GM19023 (cell line): Measurements from ENCODE around the gene PLA2G2C.

Experiments used
- ATAC-seq: cut with Tn5 transposase; IDR thresholded peaks from one replicate; pipeline ENCODE4 v1.9.1; 2021; ENCODE audit warnings: mild to moderate bottlenecking, moderate library complexity; ENCODE audit not compliant: unreplicated experiment

Gene PLA2G2C

DNA sequence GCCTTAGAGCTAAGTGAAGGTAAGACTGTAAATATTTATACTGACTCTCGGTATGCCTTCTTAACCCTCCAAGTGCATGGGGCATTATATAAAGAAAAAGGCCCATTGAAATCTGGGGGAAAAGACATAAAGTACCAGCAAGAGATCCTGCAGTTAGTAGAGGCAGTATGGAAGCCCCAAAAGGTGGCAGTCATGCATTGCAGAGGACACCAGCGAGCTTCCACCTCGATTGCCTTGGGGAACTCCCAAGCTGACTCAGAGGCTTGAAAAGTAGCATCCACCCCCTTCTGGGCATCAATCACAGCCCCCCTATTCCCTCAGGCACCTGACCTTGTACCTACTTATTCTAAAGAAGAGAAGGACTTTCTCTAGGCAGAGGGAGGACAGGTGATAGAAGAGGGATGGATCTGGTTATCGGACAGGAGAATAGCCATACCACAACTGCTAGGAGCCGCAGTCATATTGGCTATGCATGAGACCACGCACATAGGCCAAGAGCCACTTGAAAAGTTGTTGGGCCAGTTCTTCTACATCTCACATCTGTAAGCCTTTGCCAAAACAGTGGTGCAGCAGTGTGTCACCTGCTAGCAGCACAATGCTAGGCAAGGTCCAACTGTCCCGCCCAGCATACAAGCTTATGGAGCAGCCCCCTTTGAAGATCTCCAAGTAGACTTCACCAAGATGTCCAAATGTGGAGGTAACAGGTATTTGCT lies 27.8 kb downstream of the PLA2G2C start:
- ATAC-seq: no peak

DNA sequence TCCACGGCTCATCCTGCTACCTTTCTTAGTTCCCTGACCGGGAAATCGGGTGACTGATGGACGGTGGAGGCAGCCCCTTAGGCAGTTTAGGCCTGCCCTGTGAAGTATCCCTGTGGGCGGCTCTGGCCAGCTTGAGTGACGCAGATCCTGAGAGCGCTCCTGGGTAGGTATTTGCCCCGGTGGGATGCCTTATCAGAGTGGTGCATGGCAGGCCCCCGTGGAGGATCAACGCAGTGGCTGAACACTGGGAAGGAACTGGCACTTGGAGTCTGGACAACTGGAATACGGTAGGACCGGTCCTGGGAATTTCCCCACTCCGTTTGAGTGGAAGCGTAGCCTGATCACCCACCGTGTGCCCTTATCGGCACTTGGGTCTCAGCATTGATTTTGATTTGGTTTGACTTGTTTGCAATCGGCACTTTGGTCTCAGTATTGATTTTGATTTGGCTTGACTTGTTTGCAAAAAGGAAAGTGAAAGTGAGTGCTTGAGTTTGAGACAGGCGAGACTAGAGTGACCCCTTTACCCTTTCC lies 32.0 kb downstream of the PLA2G2C start:
- ATAC-seq: no peak

DNA sequence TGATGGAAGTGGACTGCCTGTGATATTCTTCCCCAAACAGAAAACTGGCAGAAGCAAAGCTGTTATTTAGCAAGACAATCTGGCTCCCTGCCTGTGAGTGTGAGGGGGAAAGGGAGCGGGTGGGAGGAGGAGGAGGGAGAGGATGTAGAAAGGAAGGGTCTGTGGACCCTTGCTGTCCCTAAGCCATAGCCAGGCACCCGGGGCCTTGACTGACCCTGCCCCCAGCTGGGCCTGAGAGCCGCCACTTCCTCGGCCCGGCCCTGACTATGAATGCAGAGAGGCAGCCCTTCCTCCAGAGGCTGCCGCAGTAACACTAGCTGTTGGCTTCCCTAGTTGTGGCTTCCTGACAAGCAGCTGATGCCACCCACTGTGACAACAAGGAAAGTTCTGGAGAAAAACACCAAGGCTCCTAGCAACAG lies 33.3 kb downstream of the PLA2G2C start:
- ATAC-seq: no peak

DNA sequence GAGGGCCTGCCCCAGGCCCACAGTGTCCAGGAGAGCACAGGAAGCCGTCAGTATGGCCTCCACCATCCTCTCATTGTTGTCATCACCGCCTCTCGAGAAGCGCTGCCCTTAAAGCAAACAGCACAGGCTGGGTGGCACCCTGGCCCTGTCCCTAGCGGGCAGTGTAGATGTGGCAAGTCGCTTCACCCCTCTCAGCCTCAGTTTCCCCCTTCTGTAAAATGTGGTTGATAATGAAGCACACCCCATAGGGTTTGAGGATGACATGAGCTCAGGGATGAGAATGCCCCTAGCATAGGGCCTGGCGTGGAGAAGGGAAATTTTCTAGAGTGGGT lies 33.8 kb downstream of the PLA2G2C start:
- no peak for ATAC-seq

DNA sequence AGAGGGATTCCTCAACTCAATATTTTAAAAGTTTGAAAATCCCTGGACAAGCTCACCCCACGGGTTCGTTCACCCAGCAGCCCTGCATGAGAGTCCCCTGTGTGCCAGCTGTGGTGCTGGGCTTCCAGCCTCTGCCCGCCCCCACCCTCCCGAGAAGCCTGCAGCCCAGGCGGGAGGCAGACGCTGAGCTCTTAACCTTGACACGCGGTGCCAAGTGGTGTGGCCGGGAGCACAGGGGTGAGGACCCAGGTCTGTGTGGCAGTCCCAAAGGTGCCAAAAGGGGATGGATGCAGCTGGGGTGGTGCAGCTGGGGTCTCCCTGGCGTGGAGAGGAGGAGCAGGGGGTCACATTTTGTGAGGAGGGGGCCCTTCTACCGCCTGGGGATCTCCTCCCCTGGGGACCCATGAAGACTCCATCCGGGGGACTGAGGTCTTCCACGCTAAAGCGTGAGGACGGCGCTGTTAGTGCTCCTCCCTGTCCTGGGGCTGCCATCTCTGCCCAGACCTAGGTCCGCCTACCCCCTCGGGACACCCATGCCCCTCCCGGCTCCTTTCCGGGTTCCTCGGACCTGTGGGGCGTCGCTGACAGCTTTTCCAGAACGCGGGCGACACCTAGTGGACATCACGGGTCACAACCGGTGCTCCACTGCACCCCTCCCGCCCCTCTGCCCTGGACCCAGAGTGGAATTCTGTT lies 34.3 kb downstream of the PLA2G2C start:
- ATAC-seq: no peak

DNA sequence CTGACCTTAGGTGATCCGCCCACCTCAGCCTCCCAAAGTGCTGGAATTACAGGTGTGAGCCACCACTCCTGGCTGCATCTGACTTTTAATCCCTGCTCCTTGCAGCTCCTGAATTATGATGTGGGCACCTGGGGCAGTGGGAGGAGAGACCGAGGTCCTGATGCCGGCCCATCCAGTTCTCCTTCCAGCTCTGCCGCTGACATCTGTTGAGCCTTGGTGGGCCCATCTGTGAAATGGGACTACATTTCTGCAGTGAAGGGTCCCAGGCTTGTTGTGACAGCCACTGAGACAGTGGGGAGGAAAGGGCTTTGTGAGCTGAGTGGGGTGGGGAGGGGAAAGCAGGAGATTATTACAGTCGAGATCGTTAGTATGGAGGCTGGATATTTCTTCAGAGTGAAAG lies 35.3 kb downstream of the PLA2G2C start:
- no peak for ATAC-seq

DNA sequence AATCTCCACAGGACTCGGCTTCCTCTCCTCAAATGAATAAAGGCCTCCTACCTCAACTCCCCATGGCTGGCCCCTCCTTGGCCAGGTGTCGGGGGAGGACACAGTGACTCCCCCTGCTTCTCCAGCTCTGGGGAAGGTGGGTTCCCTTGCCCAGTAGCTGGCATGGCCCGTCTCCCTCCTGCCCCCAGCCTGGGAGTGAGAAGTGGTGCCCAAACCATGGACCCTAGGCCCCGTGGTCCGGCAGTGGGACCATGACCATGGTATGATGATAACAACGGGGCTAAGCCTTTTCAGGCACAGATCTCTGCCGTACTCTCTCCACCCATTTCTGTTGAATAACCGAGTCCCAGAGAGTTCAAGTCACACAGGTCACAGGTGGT lies 36.0 kb downstream of the PLA2G2C start:
- ATAC-seq: no peak

DNA sequence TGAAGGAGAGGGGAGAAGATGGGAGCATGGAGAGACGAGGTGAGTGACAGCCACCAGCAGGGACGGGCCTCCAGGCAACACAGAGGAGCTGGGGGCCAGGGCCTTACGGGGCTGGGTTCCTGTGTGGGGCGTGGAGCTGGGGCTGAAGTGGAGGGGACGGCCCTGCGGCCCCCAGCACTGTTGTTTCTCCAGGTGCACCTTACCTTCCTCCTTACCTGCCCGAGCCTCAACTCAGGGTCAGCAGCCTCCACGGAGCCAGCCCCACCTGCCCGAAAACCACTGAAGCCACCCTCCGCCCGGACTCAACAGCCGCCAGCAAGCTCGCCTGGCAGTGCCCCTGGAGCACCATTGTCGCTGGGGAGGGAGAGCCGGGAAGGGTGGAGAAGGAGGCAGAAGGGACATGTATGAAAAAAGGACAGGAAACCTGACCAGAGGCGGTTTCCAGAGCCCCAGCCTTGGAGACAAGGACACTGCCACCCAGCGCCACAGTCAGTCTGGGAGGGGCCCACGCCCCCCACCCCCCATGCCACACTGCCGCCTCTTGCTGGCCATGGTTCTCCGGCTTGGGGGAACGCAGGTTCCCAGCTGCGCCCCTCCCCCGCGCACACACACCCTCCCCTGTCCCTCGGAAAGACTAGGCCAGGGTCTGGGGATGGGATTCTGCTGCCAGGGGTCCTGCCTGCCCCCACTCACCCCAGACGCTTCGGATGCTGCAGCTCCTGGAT lies 36.6 kb downstream of the PLA2G2C start:
- ATAC-seq: no peak

DNA sequence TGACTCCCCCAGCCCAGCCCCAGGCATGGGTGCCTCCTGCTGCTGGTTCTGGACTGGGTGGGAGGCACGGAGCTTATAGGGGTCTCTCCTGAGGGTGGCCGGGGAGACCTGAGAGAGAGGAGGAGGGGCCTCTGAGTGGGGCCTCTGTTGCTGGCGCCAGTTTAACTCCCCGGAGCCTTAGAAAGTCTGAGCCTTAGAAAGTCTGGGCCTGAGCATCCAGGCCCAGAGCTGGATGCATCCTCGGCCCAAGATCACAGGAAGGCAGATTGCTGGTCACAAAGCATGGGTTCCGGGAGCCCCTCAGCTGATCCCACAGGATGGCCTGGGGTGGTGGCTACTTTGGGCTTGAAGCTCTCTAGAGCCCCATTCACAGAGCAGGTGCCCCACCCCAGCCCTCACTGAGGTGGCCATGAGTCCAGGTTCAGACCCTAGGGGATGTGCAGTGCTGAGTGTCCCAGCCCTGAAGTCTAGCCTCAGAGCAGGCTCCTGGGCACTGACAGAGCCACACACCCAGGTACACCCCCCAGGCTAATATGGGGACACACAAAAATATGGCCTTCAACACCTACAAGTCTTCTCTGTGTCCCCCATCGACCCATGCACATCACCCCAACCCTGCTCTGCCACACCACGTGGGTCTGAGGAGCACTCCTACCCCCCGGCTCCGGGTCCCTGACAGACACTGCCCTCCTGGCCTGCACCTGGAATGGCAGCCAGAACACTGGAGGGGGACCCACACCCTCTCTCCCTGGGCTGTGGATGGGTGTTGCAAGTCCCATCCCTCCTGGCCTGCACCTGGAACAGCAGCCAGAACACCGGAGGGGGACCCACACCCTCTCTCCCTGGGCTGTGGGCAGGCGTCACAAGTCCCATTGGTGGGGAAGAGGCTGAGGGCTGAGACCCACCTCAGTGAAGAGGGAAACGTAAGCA lies 37.5 kb downstream of the PLA2G2C start:
- no peak for ATAC-seq

DNA sequence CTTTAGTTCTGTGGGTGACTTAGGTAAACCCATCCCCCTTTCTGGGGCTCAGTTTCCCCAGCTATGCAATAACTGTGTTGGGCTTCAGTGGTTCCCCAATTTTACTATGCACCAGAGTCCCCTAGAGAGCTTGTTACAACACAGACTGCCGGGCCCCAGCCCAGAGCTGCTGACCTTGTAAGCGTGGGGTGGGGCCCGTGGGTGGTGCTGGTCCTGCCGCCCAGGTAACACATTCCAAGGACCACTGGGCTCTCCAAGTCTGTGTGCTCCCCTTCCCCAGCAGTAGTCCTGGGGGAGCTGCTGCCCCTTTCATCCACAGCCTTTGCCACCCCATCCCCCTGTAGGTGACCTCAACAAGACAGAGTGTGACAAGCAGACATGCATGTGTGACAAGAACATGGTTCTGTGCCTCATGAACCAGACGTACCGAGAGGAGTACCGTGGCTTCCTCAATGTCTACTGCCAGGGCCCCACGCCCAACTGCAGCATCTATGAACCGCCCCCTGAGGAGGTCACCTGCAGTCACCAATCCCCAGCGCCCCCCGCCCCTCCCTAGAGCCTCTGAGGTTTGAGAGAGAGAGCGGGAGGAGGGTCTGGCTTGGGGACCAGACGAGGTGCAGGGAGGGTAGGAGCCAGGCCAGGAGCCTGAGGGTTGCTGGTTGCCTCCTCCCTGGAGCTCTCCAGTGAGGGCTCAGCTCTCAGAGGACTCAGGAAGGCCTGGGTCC lies 38.3 kb downstream of the PLA2G2C start:
- ATAC-seq: no peak

DNA sequence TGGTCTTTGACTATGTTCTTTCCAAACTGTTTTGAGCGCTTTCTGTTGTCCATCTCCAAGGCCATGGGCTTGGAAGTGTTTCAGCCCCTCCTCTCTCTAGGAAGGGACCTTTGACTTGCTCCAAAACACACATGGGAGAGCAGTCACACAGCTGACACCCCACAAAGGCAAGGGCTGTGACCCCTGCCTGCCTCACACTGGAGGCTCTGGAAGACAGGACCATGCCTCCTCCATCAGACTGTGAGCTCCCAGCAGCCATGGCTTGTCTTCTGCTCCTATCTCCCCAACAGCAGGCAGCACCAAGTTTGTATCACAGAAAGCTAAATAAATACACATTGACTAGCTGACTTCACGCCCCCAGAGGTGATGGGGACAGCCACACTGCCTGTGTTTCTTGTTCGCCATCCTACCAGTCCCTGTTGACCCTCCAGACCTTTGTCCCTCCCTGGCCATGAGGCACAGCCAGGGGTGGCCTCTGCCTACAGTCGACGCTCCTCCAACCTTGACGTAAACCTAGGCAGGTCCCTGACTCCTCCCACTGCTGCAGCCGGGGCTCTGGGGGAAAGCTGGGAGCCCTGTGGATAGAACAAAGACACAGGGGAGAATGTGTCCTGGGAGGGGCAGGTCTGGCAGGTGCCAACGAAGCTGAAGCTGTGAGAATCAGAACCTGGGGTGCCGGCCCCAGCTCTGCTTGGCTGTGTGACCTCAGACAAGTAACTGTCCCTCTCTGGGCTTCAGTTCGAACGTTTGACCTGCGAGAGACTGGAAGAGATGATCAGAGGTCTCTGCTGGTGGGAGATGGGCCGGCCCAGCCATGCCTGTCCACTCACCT lies 42.4 kb downstream of the PLA2G2C start:
- no peak for ATAC-seq

DNA sequence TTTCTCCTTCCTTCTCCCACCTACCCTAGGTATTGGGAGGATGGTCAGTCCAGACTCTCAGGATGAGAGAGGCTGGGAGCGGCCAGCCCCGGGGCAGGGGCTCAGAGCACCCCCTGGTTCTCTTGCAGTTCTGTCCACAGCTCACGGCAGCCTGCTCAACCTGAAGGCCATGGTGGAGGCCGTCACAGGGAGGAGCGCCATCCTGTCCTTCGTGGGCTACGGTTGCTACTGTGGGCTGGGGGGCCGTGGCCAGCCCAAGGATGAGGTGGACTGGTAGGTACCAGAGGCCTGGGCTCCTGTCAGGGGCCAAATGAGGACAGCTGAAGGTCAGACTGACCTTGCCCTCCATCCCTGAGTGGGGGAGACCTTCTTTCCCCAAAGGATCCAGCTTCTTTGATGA lies 43.0 kb downstream of the PLA2G2C start:
- no peak for ATAC-seq

DNA sequence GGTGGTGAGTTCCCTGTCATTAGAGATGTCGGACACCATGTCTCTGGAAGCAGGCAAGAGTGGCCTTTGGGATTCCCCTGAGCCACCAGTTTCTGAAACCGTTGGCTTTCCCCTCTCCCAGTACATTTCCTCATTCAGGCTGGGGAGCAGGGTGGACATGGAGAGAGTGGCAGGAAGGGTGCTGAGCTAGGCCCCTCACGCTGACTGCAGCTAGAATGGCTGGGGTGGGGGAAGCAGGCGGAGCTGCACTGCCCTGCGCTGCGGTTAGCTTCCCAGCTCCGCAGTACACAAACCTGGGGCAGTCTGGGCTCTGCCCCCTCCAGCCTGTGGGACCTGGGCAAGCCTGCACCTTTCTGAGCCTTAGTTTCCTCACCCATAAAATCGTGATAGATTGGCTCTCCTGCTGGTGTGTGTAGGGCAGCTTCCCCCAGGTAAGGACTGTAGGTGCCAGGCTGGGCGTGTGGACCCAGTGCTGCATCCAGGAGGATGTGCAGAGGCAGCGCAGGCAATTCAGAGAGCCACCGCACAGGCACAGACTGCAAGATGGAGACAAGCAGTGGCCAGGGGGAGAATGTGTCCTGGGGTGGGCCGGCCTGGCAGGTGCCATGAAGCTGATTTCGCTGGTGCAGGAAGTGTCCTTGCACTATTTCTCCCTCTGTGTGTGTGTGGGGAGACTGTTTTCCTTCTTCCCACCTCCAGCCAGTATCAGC lies 44.2 kb downstream of the PLA2G2C start:
- no peak for ATAC-seq

DNA sequence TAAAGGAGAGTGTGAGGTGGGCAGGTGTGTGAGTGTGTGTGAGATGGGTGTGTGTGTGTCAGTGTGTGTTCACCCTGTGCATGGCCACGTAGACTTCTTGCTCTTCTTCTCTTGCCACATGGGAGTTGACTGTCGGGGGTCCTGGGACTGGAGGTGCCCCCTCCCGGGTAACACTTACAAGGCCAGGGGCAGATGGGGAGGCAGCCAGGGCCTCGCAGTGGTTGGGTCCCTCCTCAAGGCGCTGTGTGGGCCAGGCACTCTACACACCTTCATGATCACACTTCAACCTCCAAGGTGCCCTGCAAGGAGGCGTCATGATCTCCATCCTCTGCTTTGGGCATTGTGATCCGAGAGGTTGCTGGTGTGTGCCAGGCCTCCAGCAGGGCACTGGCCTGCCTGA lies 44.9 kb downstream of the PLA2G2C start:
- ATAC-seq: no peak

DNA sequence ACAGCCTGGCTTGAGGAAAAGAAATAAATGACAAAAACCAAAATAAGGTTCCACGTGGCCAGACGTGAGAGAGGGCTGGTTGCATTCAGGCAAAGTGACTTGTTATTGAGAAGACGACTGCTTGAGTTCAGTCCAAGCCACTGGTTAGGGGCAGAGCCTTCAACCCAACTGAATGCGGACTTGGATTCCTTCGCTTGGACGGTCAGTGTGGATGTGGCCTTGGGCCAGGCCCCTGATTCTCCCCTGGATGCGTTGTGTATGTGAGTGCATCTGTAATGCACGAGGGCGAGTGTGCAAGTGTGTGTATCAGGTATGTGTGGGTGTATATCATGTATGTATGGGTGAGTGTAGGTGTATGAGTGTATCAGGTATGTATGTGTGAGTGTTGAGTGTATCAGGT lies 45.3 kb downstream of the PLA2G2C start:
- no peak for ATAC-seq

DNA sequence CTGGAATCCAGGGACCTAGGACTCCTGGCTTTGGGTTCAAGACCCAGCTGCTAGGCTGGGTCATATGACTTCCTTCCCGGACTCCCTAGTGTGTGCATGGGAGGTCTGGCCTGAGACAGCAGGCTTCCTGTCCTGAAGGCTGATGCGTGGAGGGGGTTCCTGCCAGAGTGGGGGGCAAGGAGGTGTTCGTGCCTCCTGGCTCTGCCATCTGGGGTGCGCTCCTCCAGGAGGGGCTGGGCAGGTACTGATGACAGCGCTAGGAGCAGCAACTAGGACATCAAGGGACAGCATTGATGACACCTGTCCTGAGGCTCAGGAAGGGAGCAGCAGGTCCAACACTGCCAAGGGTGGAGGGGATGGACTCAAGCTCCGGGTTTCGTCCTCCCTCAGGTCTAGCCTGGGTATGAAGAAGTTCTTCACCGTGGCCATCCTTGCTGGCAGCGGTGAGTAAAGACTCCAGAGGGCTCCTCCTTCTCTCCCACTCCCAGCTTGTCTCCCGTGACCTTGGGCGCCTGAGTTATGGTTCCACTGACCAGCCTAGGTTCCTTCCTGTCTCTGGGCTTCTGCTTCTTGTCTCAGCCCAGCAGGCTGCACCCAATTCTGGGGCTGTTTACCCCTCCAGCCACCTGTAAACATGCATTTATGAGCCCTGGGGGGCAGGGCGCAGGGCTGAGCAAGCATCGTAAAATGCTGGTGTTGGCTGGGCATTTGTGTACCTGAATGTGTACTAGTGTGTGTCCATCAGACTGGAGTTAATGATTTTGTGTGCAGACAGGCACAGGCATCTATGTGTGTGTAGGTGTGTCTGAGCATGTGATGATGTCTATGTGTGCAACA lies 46.3 kb downstream of the PLA2G2C start:
- ATAC-seq: no peak

DNA sequence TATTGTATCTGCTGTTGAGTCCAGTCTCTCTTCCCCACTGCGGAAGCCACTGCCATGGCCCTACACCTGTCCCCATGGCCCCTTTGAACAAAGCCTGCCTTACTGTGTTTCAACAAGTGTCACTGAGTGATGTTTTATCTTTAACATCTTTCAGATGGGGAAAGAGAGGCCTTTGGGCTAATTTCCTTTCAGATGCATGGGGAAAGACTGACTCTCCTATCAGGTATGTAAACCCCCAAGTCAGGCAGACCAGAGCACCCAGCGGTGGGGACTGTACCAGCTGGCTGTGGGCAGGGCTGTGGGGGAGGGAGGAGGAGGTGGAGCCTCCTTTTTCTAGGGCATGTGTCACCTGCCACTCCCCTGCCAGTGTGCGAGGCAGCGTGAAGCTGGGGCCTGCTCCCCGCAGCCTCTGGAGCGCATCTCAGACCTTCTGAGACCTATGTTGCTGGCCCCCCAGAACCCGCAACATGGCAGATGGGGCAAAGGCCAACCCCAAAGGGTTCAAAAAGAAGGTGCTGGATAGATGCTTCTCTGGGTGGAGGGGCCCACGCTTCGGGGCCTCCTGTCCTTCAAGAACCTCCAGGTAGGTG lies 47.3 kb downstream of the PLA2G2C start, which contains the start of gene PLA2G2F:
Gene PLA2G2F, plus strand, starts transcription at position 363 of the 590 bp plus-strand sequence. Its CDS starts 105 bp downstream, at position 468.
- ATAC-seq: no peak
